ENCODE results near the gene RNU7-1.
A peak's percentile ranks its signal among the peaks of the same experiment; 100 is the strongest.

Gene RNU7-1

DNA sequence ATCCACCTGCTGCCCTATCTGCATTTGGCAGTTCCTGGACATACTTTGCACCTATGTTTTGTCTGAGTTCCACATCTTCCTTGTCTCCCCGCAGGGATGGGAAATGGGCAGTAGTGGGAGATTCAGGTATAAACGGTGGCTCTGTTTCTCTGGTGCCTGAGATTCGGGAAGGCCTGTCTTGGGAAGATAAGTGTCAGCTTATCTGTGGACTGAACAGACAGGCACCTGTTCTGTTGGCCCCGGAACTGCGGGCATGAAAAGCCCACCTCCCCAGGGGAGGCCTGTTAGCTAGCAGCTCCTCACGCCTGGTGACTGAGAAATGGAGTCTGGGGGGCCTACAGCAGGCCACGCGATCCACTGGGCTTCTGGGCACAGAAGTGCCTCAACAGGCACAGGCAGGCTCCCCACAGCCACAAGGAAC, 21.0 kb downstream of the RNU7-1 start:
- H3K36me3 ChIP-seq (ENCODE audit: insufficient read depth, low read length) = peaks cover 51% of the 10 kb centered on the region
- H3K4me3 ChIP-seq (ENCODE audit: low read depth in 1 of 2, low read length in 2 of 2) = no peak overlapping the region
- peaks cover 25% of the 10 kb centered on the region for H3K4me1 ChIP-seq (ENCODE audit: insufficient read depth, low read length)
- H3K27me3 ChIP-seq (ENCODE audit: insufficient read depth, low read length, poor library complexity) = no peaks in the 10 kb centered on the region
- no peak overlapping the region for H3K4me2 ChIP-seq (ENCODE audit: insufficient read depth, low read length)
- no peak overlapping the region; the same call in 1 of the 2 replicates for H2AFZ ChIP-seq (ENCODE audit: low read depth, low read length)
- 0 out of 2 replicates have a peak overlapping the region, but pooled peaks have one; percentile 13 for H3K9ac ChIP-seq (ENCODE audit: low read depth, low read length)
- no peak for DNase-seq
- H4K20me1 ChIP-seq (ENCODE audit: insufficient read depth, low read length) = peaks cover 4% of the 10 kb centered on the region; the same call in 1 of the 2 replicates
- peak overlapping the region; percentile 62 for H3K27ac ChIP-seq (ENCODE audit: low read length)
- peaks cover 20% of the 10 kb centered on the region for H3K79me2 ChIP-seq (ENCODE audit: insufficient read depth, low read length)
- TF ChIP-seq CTCF (IDR thresholded peaks at IDR 0.05; ENCODE audit: borderline replicate concordance, extremely low read depth, low read length, poor library complexity, severe bottlenecking) (no peak), EZH2 (IDR thresholded peaks at IDR 0.05; ENCODE audit: borderline replicate concordance, low read depth, low read length, severe bottlenecking) (no peak)
- no peaks in the 10 kb centered on the region for H3K9me3 ChIP-seq (ENCODE audit: insufficient read depth, low read length, severe bottlenecking)
- ATAC-seq (ENCODE audit: insufficient read depth, low read depth) = peak; percentile 14

GRCh38 chr12:6965026-6965661, 21.5 kb downstream of the RNU7-1 start:
- Histone ChIP-seq H2AFZ (ENCODE audit: low read depth, low read length) (no peak overlapping the region; the same call in 1 of the 2 replicates), H3K27me3 (ENCODE audit: insufficient read depth, low read length, poor library complexity) (no peaks in the 10 kb centered on the region), H3K4me3 (ENCODE audit: low read depth in 1 of 2, low read length in 2 of 2) (no peak overlapping the region), H3K9me3 (ENCODE audit: insufficient read depth, low read length, severe bottlenecking) (no peaks in the 10 kb centered on the region), H3K27ac (ENCODE audit: low read length) (peak overlapping the region; percentile 62), H4K20me1 (ENCODE audit: insufficient read depth, low read length) (peaks cover 4% of the 10 kb centered on the region; the same call in 1 of the 2 replicates), H3K79me2 (ENCODE audit: insufficient read depth, low read length) (peaks cover 26% of the 10 kb centered on the region), H3K9ac (ENCODE audit: low read depth, low read length) (0 out of 2 replicates have a peak overlapping the region, but pooled peaks have one; percentile 19), H3K4me1 (ENCODE audit: insufficient read depth, low read length) (peaks cover 23% of the 10 kb centered on the region), H3K4me2 (ENCODE audit: insufficient read depth, low read length) (no peak overlapping the region), H3K36me3 (ENCODE audit: insufficient read depth, low read length) (peaks cover 55% of the 10 kb centered on the region)
- peak; percentile 89 for ATAC-seq (ENCODE audit: insufficient read depth, low read depth)
- DNase-seq = peak; percentile 82
- peak; percentile 91 for TF ChIP-seq CTCF (IDR thresholded peaks at IDR 0.05; ENCODE audit: borderline replicate concordance, extremely low read depth, low read length, poor library complexity, severe bottlenecking)
- no peak for TF ChIP-seq EZH2 (IDR thresholded peaks at IDR 0.05; ENCODE audit: borderline replicate concordance, low read depth, low read length, severe bottlenecking)

- Histone ChIP-seq H3K36me3 (ENCODE audit: insufficient read depth, low read length) (peaks cover 55% of the 10 kb centered on the region), H4K20me1 (ENCODE audit: insufficient read depth, low read length) (peaks cover 4% of the 10 kb centered on the region; the same call in 1 of the 2 replicates), H2AFZ (ENCODE audit: low read depth, low read length) (no peak overlapping the region), H3K27ac (ENCODE audit: low read length) (0 out of 2 replicates have a peak overlapping the region, but pooled peaks have one; percentile 1), H3K27me3 (ENCODE audit: insufficient read depth, low read length, poor library complexity) (no peaks in the 10 kb centered on the region), H3K4me2 (ENCODE audit: insufficient read depth, low read length) (no peak overlapping the region), H3K9me3 (ENCODE audit: insufficient read depth, low read length, severe bottlenecking) (no peaks in the 10 kb centered on the region), H3K79me2 (ENCODE audit: insufficient read depth, low read length) (peaks cover 29% of the 10 kb centered on the region), H3K9ac (ENCODE audit: low read depth, low read length) (0 out of 2 replicates have a peak overlapping the region, but pooled peaks have one; percentile 19), H3K4me3 (ENCODE audit: low read depth in 1 of 2, low read length in 2 of 2) (no peak overlapping the region), H3K4me1 (ENCODE audit: insufficient read depth, low read length) (peaks cover 23% of the 10 kb centered on the region)
- DNase-seq (no peak), ATAC-seq (ENCODE audit: insufficient read depth, low read depth) (no peak)
- TF ChIP-seq CTCF (IDR thresholded peaks at IDR 0.05; ENCODE audit: borderline replicate concordance, extremely low read depth, low read length, poor library complexity, severe bottlenecking) (no peak), EZH2 (IDR thresholded peaks at IDR 0.05; ENCODE audit: borderline replicate concordance, low read depth, low read length, severe bottlenecking) (no peak)
Measured at GRCh38 chr12:6965714-6966113, 22.1 kb downstream of the RNU7-1 start.
